IPS-NIHi7 (cell line): Measurements from ENCODE around the gene PAN3.
A peak's percentile ranks its signal among the peaks of the same experiment; 100 is the strongest.

Source experiments
- DNase-seq: peaks from one replicate; pipeline ENCODE4 v3.0.0; 2012; ENCODE audit warnings: mixed read lengths; ENCODE audit errors: extremely low spot score

The PAN3 gene

GRCh38 chr13:28219408-28220099, 81.2 kb downstream of the PAN3 start:
- DNase-seq: no peak

GRCh38 chr13:28220166-28220565, 81.8 kb downstream of the PAN3 start:
- no peak for DNase-seq

GRCh38 chr13:28229522-28230411, 91.4 kb downstream of the PAN3 start:
- no peak for DNase-seq

- DNase-seq: no peak
Measured at GRCh38 chr13:28231642-28232041, 93.3 kb downstream of the PAN3 start.

GRCh38 chr13:28237944-28238343, 99.6 kb downstream of the PAN3 start:
- DNase-seq: peak; percentile 24

- DNase-seq: no peak
Measured at GRCh38 chr13:28239374-28239773, 101.0 kb downstream of the PAN3 start.

- DNase-seq: no peak
Measured at GRCh38 chr13:28245465-28245864, 107.1 kb downstream of the PAN3 start.

GRCh38 chr13:28246891-28247290, 108.5 kb downstream of the PAN3 start:
- DNase-seq: no peak

- DNase-seq: no peak
Measured at GRCh38 chr13:28248080-28248479, 109.7 kb downstream of the PAN3 start.

- DNase-seq: no peak
Measured at GRCh38 chr13:28250542-28250941, 112.2 kb downstream of the PAN3 start.

- DNase-seq: no peak
Measured at GRCh38 chr13:28251466-28251865, 113.1 kb downstream of the PAN3 start.

GRCh38 chr13:28252547-28252946, 114.2 kb downstream of the PAN3 start:
- no peak for DNase-seq

GRCh38 chr13:28257305-28257704, 119.0 kb downstream of the PAN3 start:
- no peak for DNase-seq

- no peak for DNase-seq
Measured at GRCh38 chr13:28258417-28258816, 120.1 kb downstream of the PAN3 start.

GRCh38 chr13:28267497-28267896, 129.2 kb downstream of the PAN3 start:
- no peak for DNase-seq

GRCh38 chr13:28268800-28269223, 130.5 kb downstream of the PAN3 start:
- DNase-seq: no peak

GRCh38 chr13:28271056-28271840, 132.9 kb downstream of the PAN3 start:
- DNase-seq: no peak

GRCh38 chr13:28273919-28274318, 135.6 kb downstream of the PAN3 start:
- peak; percentile 45 for DNase-seq

- no peak for DNase-seq
Measured at GRCh38 chr13:28282451-28282850, 144.1 kb downstream of the PAN3 start.

GRCh38 chr13:28283600-28283999, 145.3 kb downstream of the PAN3 start:
- no peak for DNase-seq

- no peak for DNase-seq
Measured at GRCh38 chr13:28286263-28286662, 147.9 kb downstream of the PAN3 start.

GRCh38 chr13:28297341-28297740, 159.0 kb downstream of the PAN3 start:
- DNase-seq: peak; percentile 72
